Prostate gland (tissue), 2 donors: ENCODE data around the gene LTB.

Source experiments
- POLR2A ChIP-seq: fragments of 450-650 bp; IDR thresholded peaks from one replicate; pipeline ENCODE4 v1.6.1; 2016; ENCODE audit warnings: antibody characterized with exemption, mild to moderate bottlenecking
- POLR2AphosphoS5 ChIP-seq: sonication (generic); formaldehyde crosslinking; IDR thresholded peaks from one replicate; pipeline ENCODE4 v1.6.1; 2017; ENCODE audit warnings: antibody characterized with exemption
- TF ChIP-seq, protein P1 (sequence below), 4 experiments: fragments of 200-600 bp in 2 of 4; fragments of 450-650 bp in 2 of 4; sonication (generic) in 2 of 4; IDR thresholded peaks; 1 replicate in 3 of 4; 2 replicates in 1 of 4; pipeline ENCODE4 v1.5.1; 2016 to 2019; ENCODE audit warnings: antibody characterized with exemption in 4 of 4, mild to moderate bottlenecking in 2 of 4, moderate library complexity in 2 of 4

GRCh38 chr6:31620586-31621319 is 38.5 kb upstream of the LTB start, which contains the start of gene PRRC2A:
- TF ChIP-seq, protein P1, sequence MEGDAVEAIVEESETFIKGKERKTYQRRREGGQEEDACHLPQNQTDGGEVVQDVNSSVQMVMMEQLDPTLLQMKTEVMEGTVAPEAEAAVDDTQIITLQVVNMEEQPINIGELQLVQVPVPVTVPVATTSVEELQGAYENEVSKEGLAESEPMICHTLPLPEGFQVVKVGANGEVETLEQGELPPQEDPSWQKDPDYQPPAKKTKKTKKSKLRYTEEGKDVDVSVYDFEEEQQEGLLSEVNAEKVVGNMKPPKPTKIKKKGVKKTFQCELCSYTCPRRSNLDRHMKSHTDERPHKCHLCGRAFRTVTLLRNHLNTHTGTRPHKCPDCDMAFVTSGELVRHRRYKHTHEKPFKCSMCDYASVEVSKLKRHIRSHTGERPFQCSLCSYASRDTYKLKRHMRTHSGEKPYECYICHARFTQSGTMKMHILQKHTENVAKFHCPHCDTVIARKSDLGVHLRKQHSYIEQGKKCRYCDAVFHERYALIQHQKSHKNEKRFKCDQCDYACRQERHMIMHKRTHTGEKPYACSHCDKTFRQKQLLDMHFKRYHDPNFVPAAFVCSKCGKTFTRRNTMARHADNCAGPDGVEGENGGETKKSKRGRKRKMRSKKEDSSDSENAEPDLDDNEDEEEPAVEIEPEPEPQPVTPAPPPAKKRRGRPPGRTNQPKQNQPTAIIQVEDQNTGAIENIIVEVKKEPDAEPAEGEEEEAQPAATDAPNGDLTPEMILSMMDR (IDR thresholded peaks at IDR 0.05): no peak
- TF ChIP-seq POLR2AphosphoS5: no peak
- peak; percentile 68 for TF ChIP-seq POLR2A
